ENCODE measurements around the gene KIF25.
"Not testable (repeated sequence)": the region's sequence is repeated elsewhere in the genome, so short reads cannot be mapped to it uniquely, and the experiment has no call there.

Gene KIF25

GRCh38 chr6:168075787-168076202 lies 78.3 kb downstream of the KIF25 start:
- no peak for DNase-seq (ENCODE audit: low spot score)
- TF ChIP-seq CTCF (IDR thresholded peaks at IDR 0.05; ENCODE audit: borderline replicate concordance, control extremely low read depth, extremely low read depth, insufficient read depth, missing control alignments), result no peak
- in situ Hi-C loops (cut with MboI; ENCODE audit: low sequenced_read_pairs, unreplicated experiment), result no loop called here

- in situ Hi-C loops (cut with MboI; ENCODE audit: low sequenced_read_pairs, unreplicated experiment); DNase-seq (ENCODE audit: low spot score): not testable (repeated sequence)
These were observed 79.9 kb downstream of the KIF25 start for GRCh38 chr6:168077401-168077800.

- DNase-seq (ENCODE audit: low spot score), result no peak
- in situ Hi-C loops (cut with MboI; ENCODE audit: low sequenced_read_pairs, unreplicated experiment), result no loop called here
- no peak for TF ChIP-seq CTCF (IDR thresholded peaks at IDR 0.05; ENCODE audit: borderline replicate concordance, control extremely low read depth, extremely low read depth, insufficient read depth, missing control alignments)
These were observed 80.9 kb downstream of the KIF25 start for GRCh38 chr6:168078175-168078942.

GRCh38 chr6:168078943-168079405 lies 81.5 kb downstream of the KIF25 start, which contains the start of gene FRMD1:
Gene FRMD1, minus strand, starts transcription at chr6:168079212. Its CDS starts 118 bp downstream, at chr6:168079094.
- in situ Hi-C loops (cut with MboI; ENCODE audit: low sequenced_read_pairs, unreplicated experiment), result no loop called here
- TF ChIP-seq CTCF (IDR thresholded peaks at IDR 0.05; ENCODE audit: borderline replicate concordance, control extremely low read depth, extremely low read depth, insufficient read depth, missing control alignments), result no peak
- DNase-seq (ENCODE audit: low spot score), result no peak

GRCh38 chr6:168080393-168081077 lies 83.1 kb downstream of the KIF25 start:
- DNase-seq (ENCODE audit: low spot score), result no peak
- in situ Hi-C loops (cut with MboI; ENCODE audit: low sequenced_read_pairs, unreplicated experiment), result no loop called here
- TF ChIP-seq CTCF (IDR thresholded peaks at IDR 0.05; ENCODE audit: borderline replicate concordance, control extremely low read depth, extremely low read depth, insufficient read depth, missing control alignments), result no peak

GRCh38 chr6:168081858-168082546 lies 84.5 kb downstream of the KIF25 start:
- in situ Hi-C loops (cut with MboI; ENCODE audit: low sequenced_read_pairs, unreplicated experiment), result no loop called here
- DNase-seq (ENCODE audit: low spot score), result no peak
- TF ChIP-seq CTCF (IDR thresholded peaks at IDR 0.05; ENCODE audit: borderline replicate concordance, control extremely low read depth, extremely low read depth, insufficient read depth, missing control alignments), result no peak
